HepG2 (cell line): ENCODE results near the gene MECR. TPM values are rescaled to one million over a fixed set of nuclear protein-coding genes. Genes with fewer than 3 reads are reported as not detected.

Experiments used
- ATAC-seq: fragments of 200-7000 bp; cut with Tn5 transposase; 3 replicates; pipeline ENCODE4 v1.9.1; 2020; ENCODE audit warnings: mild to moderate bottlenecking, moderate library complexity
- BruUV-seq: library from RNA; stranded (reverse); fragments of 400-500 nt; replicated peaks from 2 replicates; lab custom pipeline; 2021; lab: Mats Ljungman, UMichigan
- CTCF ChIA-PET: fragments of 300-600 bp; formaldehyde crosslinking; extraction: SDS; loops from one replicate; lab custom pipeline; 2021; ENCODE audit warnings: low total read pairs, inconsistent platforms, low intra/inter-chr PET ratio; lab: Yijun Ruan, JAX
- POLR2A ChIA-PET: fragments of 350-600 bp; sonication (Branson Sonifier 250); formaldehyde crosslinking; loops from one replicate; lab custom pipeline; 2020; ENCODE audit warnings: antibody characterized with exemption, inconsistent platforms; lab: Yijun Ruan, JAX
- DNase-seq: peaks from one replicate; pipeline ENCODE4 v3.0.0-alpha.2; 2015; ENCODE audit warnings: low spot score
- FAIRE-seq: peaks from 3 replicates; lab custom pipeline; 2011; peaks lifted over from hg19 to GRCh38; lab: Jason Lieb, UNC
- H2AFZ ChIP-seq: one replicate; pipeline ENCODE4 v1.6.1; 2011; ENCODE audit warnings: low read length, inconsistent platforms
- H3K27ac ChIP-seq: fragments of 300-600 bp; 3 replicates; pipeline ENCODE4 v1.8.0; 2011; ENCODE audit warnings: mixed run types, mild to moderate bottlenecking, mixed read lengths, low read length, inconsistent platforms; ENCODE audit not compliant: insufficient read depth; ENCODE audit errors: extremely low read length
- H3K27me3 ChIP-seq, 2 experiments: fragments of 200-600 bp in 1 of 2; 2 replicates in 1 of 2; 3 replicates in 1 of 2; pipeline versions ENCODE4 v1.6.0 to v1.8.0; 2011; ENCODE audit warnings: low read length in 2 of 2, mild to moderate bottlenecking in 2 of 2, moderate library complexity in 2 of 2, inconsistent platforms in 1 of 2; ENCODE audit not compliant: insufficient read depth in 2 of 2, control insufficient read depth in 1 of 2
- H3K36me3 ChIP-seq, 2 experiments: fragments of 200-600 bp in 1 of 2; replicated peaks in 1 of 2; 2 replicates in 1 of 2; 3 replicates in 1 of 2; pipeline versions ENCODE4 v1.5.1 to v1.8.0; 2011; ENCODE audit warnings: low read length in 2 of 2, inconsistent platforms in 1 of 2; ENCODE audit not compliant: insufficient read depth in 2 of 2, control insufficient read depth in 1 of 2
- H3K4me1 ChIP-seq: 2 replicates; pipeline ENCODE4 v1.5.1; 2012; ENCODE audit warnings: low read length, inconsistent platforms; ENCODE audit not compliant: insufficient read depth
- H3K4me2 ChIP-seq: 2 replicates; pipeline ENCODE4 v1.6.0; 2011; ENCODE audit warnings: low read depth, low read length, inconsistent platforms
- H3K4me3 ChIP-seq, 3 experiments: fragments of 200-600 bp in 1 of 3; sonication (generic), shearing (Covaris generic) in 1 of 3; replicated peaks in 1 of 3; 2 replicates each; pipeline ENCODE4 v1.5.1; 2011 to 2016; ENCODE audit warnings: low read length in 3 of 3, inconsistent platforms in 2 of 3, low read depth in 2 of 3, mild to moderate bottlenecking in 2 of 3, control low read depth in 1 of 3, mixed read lengths in 1 of 3; ENCODE audit not compliant: insufficient read depth in 1 of 3
- H3K79me2 ChIP-seq: one replicate; pipeline ENCODE4 v1.6.1; 2011; ENCODE audit warnings: low read length, inconsistent platforms; ENCODE audit not compliant: insufficient read depth
- H3K9ac ChIP-seq: 2 replicates; pipeline ENCODE4 v1.6.0; 2011; ENCODE audit warnings: mild to moderate bottlenecking, low read depth, low read length, inconsistent platforms; ENCODE audit not compliant: insufficient read depth
- H3K9me3 ChIP-seq: 2 replicates; pipeline ENCODE4 v1.5.1; 2012; ENCODE audit warnings: mild to moderate bottlenecking, low read length
- H4K20me1 ChIP-seq: 2 replicates; pipeline ENCODE4 v1.6.0; 2011; ENCODE audit warnings: inconsistent platforms, mild to moderate bottlenecking, low read length, moderate library complexity; ENCODE audit not compliant: insufficient read depth
- CCDC6 ChIP-seq: sonication (generic); formaldehyde crosslinking; IDR thresholded peaks from 2 replicates; pipeline ENCODE4 v1.8.1; 2022; ENCODE audit warnings: mild to moderate bottlenecking, missing genetic modification reagents, moderate library complexity
- GATAD1 ChIP-seq: IDR thresholded peaks from 2 replicates; pipeline ENCODE4 v1.6.1; 2016; ENCODE audit warnings: missing genetic modification reagents, missing compliant biosample characterization
- TRIM24 ChIP-seq: sonication (generic); formaldehyde crosslinking; IDR thresholded peaks from 2 replicates; pipeline ENCODE4 v1.8.0; 2022; ENCODE audit warnings: mild to moderate bottlenecking, missing genetic modification reagents
- XBP1 ChIP-seq: sonication (generic); formaldehyde crosslinking; IDR thresholded peaks from 2 replicates; pipeline ENCODE4 v1.5.0; 2020; ENCODE audit warnings: missing genetic modification reagents
- YEATS2 ChIP-seq: sonication (generic); formaldehyde crosslinking; IDR thresholded peaks from 2 replicates; pipeline ENCODE4 v1.4.0; 2020; ENCODE audit warnings: missing genetic modification reagents, borderline replicate concordance
- ZBTB40 ChIP-seq, 2 experiments: fragments of 450-650 bp in 1 of 2; sonication (generic) in 1 of 2; formaldehyde crosslinking in 1 of 2; IDR thresholded peaks; 2 replicates each; pipeline versions ENCODE4 v1.6.1 to v1.8.0; 2016 to 2022; ENCODE audit warnings: antibody characterized with exemption in 1 of 2, mild to moderate bottlenecking in 1 of 2, missing genetic modification reagents in 1 of 2
- ZNF326 ChIP-seq: sonication (generic); formaldehyde crosslinking; IDR thresholded peaks from 2 replicates; pipeline ENCODE4 v1.4.0; 2020; ENCODE audit warnings: missing genetic modification reagents, borderline replicate concordance
- ZNF547 ChIP-seq: sonication (generic); formaldehyde crosslinking; IDR thresholded peaks from 2 replicates; pipeline ENCODE4 v1.5.1; 2020; ENCODE audit warnings: mild to moderate bottlenecking, missing genetic modification reagents
- ZNF770 ChIP-seq: sonication (generic); formaldehyde crosslinking; IDR thresholded peaks from 2 replicates; pipeline ENCODE4 v1.5.0; 2020; ENCODE audit warnings: mild to moderate bottlenecking, missing genetic modification reagents
- ZNF83 ChIP-seq: sonication (generic); formaldehyde crosslinking; IDR thresholded peaks from 2 replicates; pipeline ENCODE4 v1.4.0; 2020; ENCODE audit warnings: missing genetic modification reagents, mild to moderate bottlenecking, borderline replicate concordance
- WGBS: methylation state at CpG from one replicate; pipeline ENCODE4 v1.1.6; 2017; ENCODE audit warnings: low lambda C conversion rate; 5-methylcytosine and 5-hydroxymethylcytosine counted together
- in situ Hi-C: cut with HindIII; loops from 2 replicates; pipeline ENCODE4 v1.10.0; 2017; ENCODE audit warnings: low pct_unique_long_range_greater_than_20kb; ENCODE audit not compliant: extremely low pct_ligation_motif_present
- intact Hi-C: fragments of 100-400 bp; cut with micrococcal nuclease; formaldehyde crosslinking; loops from one replicate; pipeline ENCODE4 v1.10.0; 2022; ENCODE audit not compliant: unreplicated experiment
- polyA plus RNA-seq, 8 experiments: library from polyadenylated mRNA; depleted of rRNA in 3 of 8; stranded (reverse) in 7 of 8; unstranded in 1 of 8; fragments of >200 nt; fragmentation: Illumina TruSeq in 4 of 8; extraction: Trizol in 4 of 8; gene quantifications; 2 replicates each; pipeline versions ENCODE4 v1.2.1 to v1.2.3, GENCODE V29; 2011 to 2016; ENCODE audit warnings: low read depth in 4 of 8, missing spikeins in 1 of 8, mixed read lengths in 1 of 8; ENCODE audit not compliant: insufficient read depth in 1 of 8
- total RNA-seq, 5 experiments: library from RNA; depleted of rRNA; stranded (reverse); fragments of >200 nt; fragmentation: Illumina TruSeq; extraction: Trizol; gene quantifications; 2 replicates each; pipeline ENCODE4 v1.2.3, GENCODE V29; 2016; ENCODE audit warnings: low read depth in 1 of 5
- TF ChIP-seq, protein P1 (sequence below): IDR thresholded peaks from 2 replicates; pipeline ENCODE4 v1.6.1; 2016

Gene MECR
- total and polyA plus RNA-seq, 2 of the 13 experiments (the other 11 are each of a cell fraction or from before 2014, with no cell fraction given), result 18.8 to 24.9 TPM

- in situ Hi-C loops, result loop anchor here (10.0 kb wide), 1 partner anchor 1465 kb away; no protein-coding TSS in a partner anchor
- ChIA-PET POLR2A (no interaction called here), CTCF (no interaction called here)
- H3K9ac ChIP-seq, result no peak overlapping the region
- DNase-seq (no peak), FAIRE-seq (no peak), ATAC-seq (no peak)
- H3K36me3 ChIP-seq, result 0 out of 5 replicates have a peak, but pooled peaks cover under 1 to 3% of the 10 kb centered on the region in 2 experiments
- no TSS peak for BruUV-seq
- H3K4me1 ChIP-seq, result peaks cover 39% of the 10 kb centered on the region
- H4K20me1 ChIP-seq, result peaks cover 22% of the 10 kb centered on the region
- 92% methylated on average over 2 of the region's 2 CpGs for WGBS
- H3K4me3 ChIP-seq, result no peak overlapping the region
- no peak overlapping the region for H3K27ac ChIP-seq
- H3K27me3 ChIP-seq, result no peaks in the 10 kb centered on the region
- no peaks in the 10 kb centered on the region for H3K9me3 ChIP-seq
- H3K79me2 ChIP-seq, result peaks cover 22% of the 10 kb centered on the region
- H3K4me2 ChIP-seq, result no peak overlapping the region
- intact Hi-C loops, result no loop called here
- no peak overlapping the region for H2AFZ ChIP-seq
- TF ChIP-seq ZNF83 (CRISPR knock-in tag) (no peak), YEATS2 (CRISPR knock-in tag) (no peak), ZBTB40 (IDR thresholded peaks at IDR 0.05) (no peak), ZBTB40 (CRISPR knock-in tag; IDR thresholded peaks at IDR 0.05) (no peak), CCDC6 (CRISPR knock-in tag) (no peak), ZNF326 (CRISPR knock-in tag) (no peak), ZNF770 (no peak), TRIM24 (CRISPR knock-in tag) (no peak), ZNF547 (CRISPR knock-in tag) (no peak), XBP1 (CRISPR knock-in tag) (no peak), GATAD1 (no peak)
- TF ChIP-seq, protein P1, sequence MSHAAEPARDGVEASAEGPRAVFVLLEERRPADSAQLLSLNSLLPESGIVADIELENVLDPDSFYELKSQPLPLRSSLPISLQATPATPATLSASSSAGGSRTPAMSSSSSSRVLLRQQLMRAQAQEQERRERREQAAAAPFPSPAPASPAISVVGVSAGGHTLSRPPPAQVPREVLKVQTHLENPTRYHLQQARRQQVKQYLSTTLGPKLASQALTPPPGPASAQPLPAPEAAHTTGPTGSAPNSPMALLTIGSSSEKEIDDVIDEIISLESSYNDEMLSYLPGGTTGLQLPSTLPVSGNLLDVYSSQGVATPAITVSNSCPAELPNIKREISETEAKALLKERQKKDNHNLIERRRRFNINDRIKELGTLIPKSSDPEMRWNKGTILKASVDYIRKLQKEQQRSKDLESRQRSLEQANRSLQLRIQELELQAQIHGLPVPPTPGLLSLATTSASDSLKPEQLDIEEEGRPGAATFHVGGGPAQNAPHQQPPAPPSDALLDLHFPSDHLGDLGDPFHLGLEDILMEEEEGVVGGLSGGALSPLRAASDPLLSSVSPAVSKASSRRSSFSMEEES (CRISPR knock-in tag), result no peak
Observed at GRCh38 chr1:29249951-29250581, 19.3 kb upstream of the MECR start.
